H9 (cell line): ENCODE results near the gene GRIK4. TPM values are rescaled to one million over a fixed set of nuclear protein-coding genes. Genes with fewer than 3 reads are reported as not detected.

Experiments
- DNase-seq: peaks from one replicate; pipeline ENCODE4 v3.0.0-alpha.2; 2017
- H2AFZ ChIP-seq: one replicate; pipeline ENCODE4 v1.6.1; 2013; ENCODE audit warnings: mild to moderate bottlenecking, low read length, control low read depth, moderate library complexity
- H2AK5ac ChIP-seq: 2 replicates; pipeline ENCODE4 v1.6.1; 2013; ENCODE audit warnings: low read length, control low read depth, mixed read lengths; ENCODE audit not compliant: insufficient read length
- H2BK120ac ChIP-seq: one replicate; pipeline ENCODE4 v1.6.1; 2013; ENCODE audit warnings: low read depth, mild to moderate bottlenecking, low read length, control low read depth, inconsistent platforms; ENCODE audit not compliant: poor library complexity, severe bottlenecking
- H2BK12ac ChIP-seq: 2 replicates; pipeline ENCODE4 v1.6.1; 2013; ENCODE audit warnings: low read length, control low read depth, mixed read lengths, low read depth; ENCODE audit not compliant: insufficient read length
- H2BK15ac ChIP-seq: 2 replicates; pipeline ENCODE4 v1.6.1; 2013; ENCODE audit warnings: low read depth, low read length, control low read depth
- H2BK20ac ChIP-seq: one replicate; pipeline ENCODE4 v1.6.1; 2013; ENCODE audit warnings: low read depth, mild to moderate bottlenecking, low read length, control low read depth, inconsistent platforms; ENCODE audit not compliant: poor library complexity, severe bottlenecking
- H2BK5ac ChIP-seq: 2 replicates; pipeline ENCODE4 v1.6.1; 2013; ENCODE audit warnings: low read length, control low read depth, mixed read lengths; ENCODE audit not compliant: insufficient read length
- H3K14ac ChIP-seq: 2 replicates; pipeline ENCODE4 v1.6.1; 2013; ENCODE audit warnings: low read length, control low read depth; ENCODE audit not compliant: insufficient read depth
- H3K18ac ChIP-seq: 2 replicates; pipeline ENCODE4 v1.6.1; 2013; ENCODE audit warnings: low read depth, mild to moderate bottlenecking, mixed read lengths, low read length, control low read depth; ENCODE audit not compliant: insufficient read length
- H3K23ac ChIP-seq: 2 replicates; pipeline ENCODE4 v1.6.1; 2013; ENCODE audit warnings: low read length, control low read depth, mixed read lengths, low read depth; ENCODE audit not compliant: insufficient read length
- H3K23me2 ChIP-seq: 2 replicates; pipeline ENCODE4 v1.6.1; 2013; ENCODE audit warnings: low read depth, mild to moderate bottlenecking, mixed read lengths, low read length, control low read depth; ENCODE audit not compliant: insufficient read length, poor library complexity, severe bottlenecking
- H3K27ac ChIP-seq: 2 replicates; pipeline ENCODE4 v1.5.1; 2013; ENCODE audit warnings: low read length, control low read depth, mixed read lengths, low read depth; ENCODE audit not compliant: insufficient read length
- H3K27me3 ChIP-seq: 2 replicates; pipeline ENCODE4 v1.6.1; 2013; ENCODE audit warnings: low read length, control low read depth, inconsistent platforms; ENCODE audit not compliant: insufficient read depth
- H3K4ac ChIP-seq: 2 replicates; pipeline ENCODE4 v1.6.1; 2013; ENCODE audit warnings: low read depth, mild to moderate bottlenecking, control low read depth, inconsistent platforms, low read length, moderate library complexity
- H3K4me1 ChIP-seq: 2 replicates; pipeline ENCODE4 v1.6.1; 2013; ENCODE audit warnings: low read length, control low read depth, inconsistent platforms; ENCODE audit not compliant: insufficient read depth
- H3K4me2 ChIP-seq: 2 replicates; pipeline ENCODE4 v1.6.1; 2013; ENCODE audit warnings: low read length, control low read depth, mixed read lengths; ENCODE audit not compliant: insufficient read length, insufficient read depth
- H3K56ac ChIP-seq: 2 replicates; pipeline ENCODE4 v1.6.1; 2013; ENCODE audit warnings: low read depth, mild to moderate bottlenecking, mixed read lengths, low read length, control low read depth; ENCODE audit not compliant: insufficient read length
- H3K79me1 ChIP-seq: 2 replicates; pipeline ENCODE4 v1.6.1; 2013; ENCODE audit warnings: low read depth, mild to moderate bottlenecking, moderate library complexity, low read length, control low read depth, inconsistent platforms; ENCODE audit not compliant: insufficient read depth, poor library complexity, severe bottlenecking
- H3K79me2 ChIP-seq: 2 replicates; pipeline ENCODE4 v1.6.1; 2013; ENCODE audit warnings: low read length, control low read depth, inconsistent platforms; ENCODE audit not compliant: insufficient read depth
- H3K9ac ChIP-seq: 2 replicates; pipeline ENCODE4 v1.6.1; 2013; ENCODE audit warnings: low read length, control low read depth, mixed read lengths; ENCODE audit not compliant: insufficient read length; ENCODE audit errors: extremely low read depth
- H3K9me3 ChIP-seq: one replicate; pipeline ENCODE4 v1.6.1; 2013; ENCODE audit warnings: low read depth, low read length, inconsistent platforms; ENCODE audit not compliant: control insufficient read depth
- H3T11ph ChIP-seq: one replicate; pipeline ENCODE4 v1.6.1; 2013; ENCODE audit warnings: mild to moderate bottlenecking, low read length, control low read depth, inconsistent platforms
- H4K20me1 ChIP-seq: one replicate; pipeline ENCODE4 v1.6.1; 2013; ENCODE audit not compliant: control insufficient read depth, insufficient read length, insufficient read depth
- H4K5ac ChIP-seq: 2 replicates; pipeline ENCODE4 v1.6.1; 2013; ENCODE audit warnings: low read depth, mild to moderate bottlenecking, mixed read lengths, low read length, control low read depth; ENCODE audit not compliant: insufficient read length
- H4K8ac ChIP-seq: replicated peaks from 2 replicates; pipeline ENCODE4 v1.6.1; 2013; ENCODE audit warnings: low read length, control low read depth, mixed read lengths, low read depth; ENCODE audit not compliant: insufficient read length
- H4K91ac ChIP-seq: 2 replicates; pipeline ENCODE4 v1.6.1; 2013; ENCODE audit warnings: low read depth, mild to moderate bottlenecking, moderate library complexity, mixed read lengths, low read length, control low read depth; ENCODE audit not compliant: insufficient read length
- H3K27ac Mint-ChIP-seq, 3 experiments: 2 replicates in 2 of 3; 3 replicates in 1 of 3; pipeline ENCODE4 v1.8.0; 2020 to 2021; ENCODE audit warnings: mixed read lengths in 3 of 3, mild to moderate bottlenecking in 1 of 3, moderate library complexity in 1 of 3
- H3K27me3 Mint-ChIP-seq: 2 replicates; pipeline ENCODE4 v1.8.0; 2021; ENCODE audit warnings: low read depth, mild to moderate bottlenecking, moderate library complexity, mixed read lengths
- H3K36me3 Mint-ChIP-seq, 3 experiments: 2 replicates in 2 of 3; 3 replicates in 1 of 3; pipeline ENCODE4 v1.8.0; 2020 to 2021; ENCODE audit warnings: low read depth in 3 of 3, mixed read lengths in 3 of 3; ENCODE audit not compliant: insufficient read depth in 1 of 3
- H3K4me1 Mint-ChIP-seq, 2 experiments: 2 replicates each; pipeline ENCODE4 v1.8.0; 2020; ENCODE audit warnings: mixed read lengths in 2 of 2
- H3K4me3 Mint-ChIP-seq, 2 experiments: 2 replicates in 1 of 2; 3 replicates in 1 of 2; pipeline ENCODE4 v1.8.0; 2020 to 2021; ENCODE audit warnings: mild to moderate bottlenecking in 2 of 2, mixed read lengths in 2 of 2, moderate library complexity in 1 of 2
- H3K9me3 Mint-ChIP-seq, 2 experiments: 2 replicates in 1 of 2; 3 replicates in 1 of 2; pipeline ENCODE4 v1.8.0; 2020; ENCODE audit warnings: mild to moderate bottlenecking in 2 of 2, mixed read lengths in 2 of 2, moderate library complexity in 1 of 2
- WGBS: extraction: QIAGEN DNeasy Blood & Tissue Kit; methylation state at CpG from one replicate; pipeline ENCODE4 v1.1.7; 2013; ENCODE audit warnings: missing lambda C conversion rate, low lambda C conversion rate, mixed read lengths; ENCODE audit not compliant: insufficient read length; ENCODE audit errors: extremely low coverage; 5-methylcytosine and 5-hydroxymethylcytosine counted together
- total RNA-seq: library from RNA; stranded (reverse); gene quantifications from 2 replicates; pipeline ENCODE4 v1.2.1, GENCODE V29; 2021
- TF ChIP-seq, protein P1 (sequence below): fragments of 200-600 bp; sonication (generic); conservative IDR thresholded peaks from 3 replicates; pipeline ENCODE4 v1.8.0; 2021; ENCODE audit warnings: antibody characterized with exemption, mild to moderate bottlenecking

Gene GRIK4
- total RNA-seq, 1 experiment from 2014 or later: 2.3 TPM

DNA sequence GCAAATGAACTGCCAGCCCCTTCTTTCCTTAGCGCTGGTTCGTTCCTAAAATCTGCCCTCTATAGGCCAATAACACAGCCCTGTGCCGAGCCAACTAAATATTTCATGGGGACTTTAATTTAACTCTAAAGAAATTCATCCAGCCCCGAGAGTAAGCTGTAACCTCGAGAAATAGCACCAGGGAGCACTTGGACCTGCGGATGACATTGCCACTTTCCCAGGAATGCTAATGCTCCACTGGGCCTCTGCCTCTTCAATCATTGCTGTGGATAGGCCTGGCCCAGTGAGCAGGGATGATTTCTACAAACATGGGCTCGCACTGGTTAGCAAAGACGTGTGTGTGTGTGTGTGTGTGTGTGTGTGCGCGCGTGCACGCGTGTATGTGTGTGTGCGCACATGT is 417.1 kb downstream of the GRIK4 start:
- H3K79me1 ChIP-seq: no peaks in the 10 kb centered on the region
- no peak overlapping the region for H2BK15ac ChIP-seq
- H3T11ph ChIP-seq: no peak overlapping the region
- H3K9me3 ChIP-seq: no peaks in the 10 kb centered on the region
- H4K5ac ChIP-seq: no peak overlapping the region
- H3K36me3 Mint-ChIP-seq: no peaks in the 10 kb centered on the region
- no peak overlapping the region for H2BK5ac ChIP-seq
- H3K56ac ChIP-seq: no peak overlapping the region
- no peak for DNase-seq
- H3K23me2 ChIP-seq: no peaks in the 10 kb centered on the region
- no peaks in the 10 kb centered on the region for H3K27me3 ChIP-seq
- no peak overlapping the region for H3K27ac Mint-ChIP-seq
- no peak overlapping the region for H3K18ac ChIP-seq
- no peak overlapping the region for H3K4me2 ChIP-seq
- H4K91ac ChIP-seq: no peak overlapping the region
- peaks cover 11 to 20% of the 10 kb centered on the region in 2 experiments for H3K4me1 Mint-ChIP-seq
- TF ChIP-seq, protein P1, sequence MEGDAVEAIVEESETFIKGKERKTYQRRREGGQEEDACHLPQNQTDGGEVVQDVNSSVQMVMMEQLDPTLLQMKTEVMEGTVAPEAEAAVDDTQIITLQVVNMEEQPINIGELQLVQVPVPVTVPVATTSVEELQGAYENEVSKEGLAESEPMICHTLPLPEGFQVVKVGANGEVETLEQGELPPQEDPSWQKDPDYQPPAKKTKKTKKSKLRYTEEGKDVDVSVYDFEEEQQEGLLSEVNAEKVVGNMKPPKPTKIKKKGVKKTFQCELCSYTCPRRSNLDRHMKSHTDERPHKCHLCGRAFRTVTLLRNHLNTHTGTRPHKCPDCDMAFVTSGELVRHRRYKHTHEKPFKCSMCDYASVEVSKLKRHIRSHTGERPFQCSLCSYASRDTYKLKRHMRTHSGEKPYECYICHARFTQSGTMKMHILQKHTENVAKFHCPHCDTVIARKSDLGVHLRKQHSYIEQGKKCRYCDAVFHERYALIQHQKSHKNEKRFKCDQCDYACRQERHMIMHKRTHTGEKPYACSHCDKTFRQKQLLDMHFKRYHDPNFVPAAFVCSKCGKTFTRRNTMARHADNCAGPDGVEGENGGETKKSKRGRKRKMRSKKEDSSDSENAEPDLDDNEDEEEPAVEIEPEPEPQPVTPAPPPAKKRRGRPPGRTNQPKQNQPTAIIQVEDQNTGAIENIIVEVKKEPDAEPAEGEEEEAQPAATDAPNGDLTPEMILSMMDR: peak; percentile 26; the same call in 1 of the 3 replicates
- no peaks in the 10 kb centered on the region for H3K4me1 ChIP-seq
- no peak overlapping the region for H3K27ac ChIP-seq
- no peak overlapping the region for H4K8ac ChIP-seq
- H3K9me3 Mint-ChIP-seq: no peaks in the 10 kb centered on the region
- H4K20me1 ChIP-seq: no peaks in the 10 kb centered on the region
- no peak overlapping the region for H3K4me3 Mint-ChIP-seq
- no peak overlapping the region for H2BK12ac ChIP-seq
- H3K79me2 ChIP-seq: no peaks in the 10 kb centered on the region
- no CpG with 5 or more reads among the region's 14 CpGs for WGBS
- H2BK20ac ChIP-seq: no peak overlapping the region
- H3K9ac ChIP-seq: no peak overlapping the region
- H3K4ac ChIP-seq: no peak overlapping the region
- H3K14ac ChIP-seq: no peak overlapping the region
- H2AFZ ChIP-seq: no peak overlapping the region
- H3K27me3 Mint-ChIP-seq: peaks cover 9% of the 10 kb centered on the region
- H2AK5ac ChIP-seq: no peak overlapping the region
- no peak overlapping the region for H2BK120ac ChIP-seq
- no peak overlapping the region for H3K23ac ChIP-seq
